ENCODE data around the gene MICOS13.
A peak's percentile ranks its signal among the peaks of the same experiment; 100 is the strongest.
"Not testable (repeated sequence)": the region's sequence is repeated elsewhere in the genome, so short reads cannot be mapped to it uniquely, and the experiment has no call there.

The MICOS13 gene, protein sequence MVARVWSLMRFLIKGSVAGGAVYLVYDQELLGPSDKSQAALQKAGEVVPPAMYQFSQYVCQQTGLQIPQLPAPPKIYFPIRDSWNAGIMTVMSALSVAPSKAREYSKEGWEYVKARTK

DNA sequence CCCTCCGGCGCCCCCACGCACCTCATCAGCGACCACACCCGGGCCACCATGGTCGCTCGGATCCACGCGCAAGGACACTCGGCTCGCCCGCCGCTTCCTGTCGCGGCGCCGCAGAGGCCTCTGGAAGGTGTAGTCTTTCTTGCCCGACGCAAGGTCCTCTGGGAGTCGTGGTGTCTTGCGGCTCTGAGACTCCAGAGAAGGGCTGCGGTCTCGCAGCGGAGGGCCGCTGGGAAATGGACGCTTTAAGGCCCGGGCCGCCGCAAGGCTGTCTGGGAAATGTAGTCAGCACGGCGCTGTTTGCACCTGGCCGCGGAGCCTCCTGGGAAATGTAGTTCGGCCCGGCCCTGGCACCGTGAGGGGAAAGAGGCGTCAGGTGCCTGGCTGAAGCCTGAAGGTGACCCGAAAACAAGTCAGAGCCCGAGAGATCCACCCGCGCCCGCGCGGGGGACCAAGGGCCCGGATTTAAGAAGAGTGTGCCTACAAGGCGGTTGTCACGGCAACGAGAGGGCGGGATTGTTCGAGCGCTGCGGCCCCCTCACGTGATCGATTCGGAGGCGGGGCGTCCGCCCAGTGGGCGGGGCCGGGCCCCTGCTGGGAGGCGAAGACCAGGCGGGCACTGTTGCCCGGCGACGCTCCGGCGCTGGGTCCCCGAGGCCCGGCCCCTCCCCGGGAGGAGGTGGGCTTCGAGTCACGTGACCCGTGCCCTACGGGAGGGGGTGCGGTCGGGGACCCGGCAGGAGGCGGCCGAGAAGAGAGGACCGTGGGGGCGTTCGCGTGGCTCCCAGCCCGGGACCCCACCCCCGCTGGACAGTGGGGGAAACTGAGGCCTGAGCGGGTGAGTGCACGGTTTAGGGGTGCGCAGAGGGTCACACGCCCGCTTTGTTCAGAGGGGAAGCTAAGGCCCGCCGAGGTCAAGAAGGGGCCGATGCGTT lies at the start of gene MICOS13, which contains the start of gene HSD11B1L:
MICOS13 (minus strand) TSS at position 80 of the 932 bp plus-strand sequence; CDS start at position 50, 30 bp downstream.
HSD11B1L (plus strand) TSS at position 591 of the 932 bp plus-strand sequence. CDS start 3,806 bp downstream, outside the sequence.
- peak; percentile 79 for FAIRE-seq

DNA sequence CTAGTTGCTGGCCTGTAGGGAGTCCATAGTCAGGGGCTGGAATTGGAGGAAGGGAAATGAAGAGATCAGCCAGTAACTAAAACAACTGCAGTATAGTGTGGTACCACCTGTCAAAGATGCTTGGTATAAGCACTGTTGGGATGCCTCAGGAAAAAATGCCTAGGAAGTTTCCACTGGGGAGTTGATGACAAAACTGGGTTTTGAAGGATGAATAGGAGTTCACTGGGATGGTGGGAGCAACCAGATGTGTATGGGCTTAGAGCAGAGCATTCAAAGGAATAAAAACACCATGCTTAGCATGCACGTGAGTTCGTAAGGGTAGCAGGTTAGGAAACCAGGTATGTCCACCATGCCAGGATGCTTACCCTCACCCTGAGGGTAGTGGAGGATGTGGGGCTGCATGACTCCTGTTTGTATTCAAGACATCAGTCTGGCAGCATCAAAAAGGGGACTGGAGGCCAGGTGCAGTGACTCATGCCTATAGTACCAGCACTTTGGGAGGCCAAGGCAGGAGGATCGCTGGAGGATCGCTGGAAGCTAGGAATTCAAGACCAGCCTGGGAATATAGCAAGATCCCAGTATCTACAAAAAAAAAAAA lies 47.2 kb upstream of the MICOS13 start:
- FAIRE-seq, result no peak

DNA sequence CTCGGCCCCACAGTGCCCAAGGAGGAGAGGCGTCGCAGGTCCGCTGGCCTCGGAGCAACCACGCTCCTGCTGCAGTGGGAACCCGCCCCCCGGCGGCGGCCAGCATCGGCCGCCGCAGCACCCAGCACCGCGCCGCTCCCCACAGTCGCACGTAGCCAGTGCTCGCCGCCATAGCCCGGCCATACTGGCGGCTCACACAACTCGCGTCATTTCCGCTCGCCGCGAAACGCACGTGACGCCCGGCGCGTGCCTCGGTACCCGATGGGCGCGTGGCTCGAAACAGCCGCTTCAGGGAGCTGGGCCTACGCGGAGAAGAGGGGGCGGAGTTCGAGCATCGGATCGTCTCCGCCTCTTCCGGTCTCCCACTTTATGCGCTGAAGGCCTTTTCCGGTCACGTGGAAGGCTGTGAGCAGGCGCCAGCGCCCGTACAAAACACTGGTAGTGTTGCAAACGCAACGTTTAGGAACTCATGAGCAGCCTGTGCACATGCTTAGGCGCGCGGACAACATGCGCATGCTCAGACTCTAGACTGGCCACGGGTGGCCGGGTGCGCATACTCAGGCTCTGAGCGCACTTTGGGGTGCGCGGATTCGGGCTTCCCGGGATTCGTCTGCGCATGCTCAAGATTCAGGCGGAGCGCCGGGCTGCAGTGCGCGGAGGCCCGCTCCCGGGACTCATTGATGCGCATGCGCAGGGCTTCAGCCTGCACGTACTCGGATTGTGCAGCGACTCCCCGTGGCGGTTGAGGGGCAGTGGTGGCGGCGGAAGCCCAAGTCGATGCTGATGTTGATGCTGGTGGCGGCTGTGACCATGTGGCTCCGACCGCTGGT lies 39.9 kb upstream of the MICOS13 start, which contains the start of the genes CATSPERD and LONP1:
CATSPERD (plus strand) TSS at position 677 of the 830 bp plus-strand sequence; CDS start at position 778, 101 bp downstream.
LONP1 (minus strand) TSS at position 186 of the 830 bp plus-strand sequence; CDS start at position 172, 14 bp downstream.
- peak; percentile 70 for FAIRE-seq

DNA sequence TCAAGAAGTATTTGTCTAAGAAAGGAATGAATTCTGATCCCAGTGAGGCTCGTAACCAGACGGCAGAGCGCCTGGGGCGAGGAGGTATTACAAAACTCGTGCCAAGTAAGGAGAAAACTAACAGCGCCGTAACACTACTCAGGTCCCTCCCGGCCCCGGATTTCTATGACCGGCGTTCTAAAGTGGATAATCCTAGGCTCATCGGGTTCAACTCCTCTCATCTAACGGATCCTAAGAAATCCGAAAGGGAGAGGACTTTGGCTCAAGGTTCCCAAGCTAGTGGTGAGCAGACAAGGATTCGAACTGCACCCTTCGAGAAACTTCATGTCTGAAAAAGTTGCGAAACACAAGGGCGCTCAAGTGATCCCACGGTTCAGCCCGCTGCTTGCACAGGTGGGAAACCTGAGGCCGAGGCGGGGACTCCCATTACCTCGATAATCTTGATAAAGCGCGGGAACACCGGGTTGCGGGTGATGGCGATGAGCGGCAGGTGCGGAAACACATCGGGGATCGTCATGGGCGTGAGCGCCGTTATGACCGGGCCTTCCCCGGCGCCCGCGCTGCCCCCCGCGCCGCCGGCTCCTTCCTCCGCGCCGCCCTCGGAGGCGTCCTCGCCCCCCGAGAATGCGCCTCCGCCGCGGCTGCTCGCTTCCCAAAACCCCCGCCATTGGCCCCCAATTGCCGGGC lies 39.1 kb upstream of the MICOS13 start:
- no peak for FAIRE-seq

DNA sequence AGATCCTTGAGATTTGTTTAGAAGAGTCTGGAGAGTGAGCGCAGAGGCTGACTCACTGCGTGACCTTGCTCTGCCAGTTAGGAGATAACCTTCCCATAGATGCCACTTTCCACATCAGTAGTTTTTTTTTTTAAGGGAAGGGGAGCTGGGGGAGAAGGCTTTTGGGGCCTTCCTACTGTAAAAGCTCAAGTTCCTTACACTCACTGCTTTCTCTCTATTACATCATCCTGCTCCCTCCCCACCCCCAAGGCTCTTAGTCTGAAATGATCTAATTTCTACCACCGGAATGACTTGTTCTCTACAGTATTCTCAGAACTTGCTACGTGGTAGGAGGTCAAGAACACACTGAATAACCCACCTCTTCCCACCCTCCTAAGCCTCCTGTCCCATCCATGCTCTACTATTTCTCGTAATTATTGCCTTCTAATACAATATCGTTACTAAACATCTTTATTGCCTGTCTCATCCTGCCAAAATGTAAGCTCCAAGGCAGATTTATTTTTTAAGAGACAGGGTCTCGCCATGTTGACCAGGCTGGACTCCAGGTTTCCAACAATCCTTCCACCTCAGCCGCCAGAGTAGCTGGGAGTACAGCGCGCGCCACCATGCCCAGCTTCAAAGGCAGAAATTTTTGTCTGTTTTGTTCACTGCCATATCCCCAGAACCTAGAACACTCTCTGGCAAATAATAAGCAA lies 38.4 kb upstream of the MICOS13 start:
- no peak for FAIRE-seq

DNA sequence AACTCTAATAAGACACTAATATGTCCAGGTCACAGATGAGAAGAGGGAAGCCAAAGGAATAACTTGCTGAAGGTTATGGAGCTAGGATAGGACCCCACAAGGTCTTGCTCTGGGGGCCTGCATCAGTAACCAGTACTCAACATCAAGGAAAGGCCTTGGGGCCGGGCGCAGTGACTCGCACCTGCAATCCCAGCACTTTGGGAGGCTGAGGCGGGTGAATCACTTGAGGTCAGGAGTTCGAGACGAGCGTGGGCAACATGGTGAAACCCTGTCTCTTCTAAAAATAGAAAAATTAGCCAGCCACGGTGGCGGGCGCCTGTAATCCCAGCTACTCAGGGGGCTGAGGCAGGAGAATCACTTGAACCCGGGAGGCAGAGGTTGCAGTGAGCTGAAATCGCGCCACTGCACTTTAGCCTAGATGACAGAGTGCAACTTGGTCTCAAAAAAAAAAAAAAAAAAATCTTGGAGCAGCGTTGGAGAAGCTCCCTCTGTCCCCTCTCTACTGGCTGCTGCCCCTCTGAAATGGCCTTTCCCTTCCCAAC lies 37.8 kb upstream of the MICOS13 start:
- FAIRE-seq, result no peak

DNA sequence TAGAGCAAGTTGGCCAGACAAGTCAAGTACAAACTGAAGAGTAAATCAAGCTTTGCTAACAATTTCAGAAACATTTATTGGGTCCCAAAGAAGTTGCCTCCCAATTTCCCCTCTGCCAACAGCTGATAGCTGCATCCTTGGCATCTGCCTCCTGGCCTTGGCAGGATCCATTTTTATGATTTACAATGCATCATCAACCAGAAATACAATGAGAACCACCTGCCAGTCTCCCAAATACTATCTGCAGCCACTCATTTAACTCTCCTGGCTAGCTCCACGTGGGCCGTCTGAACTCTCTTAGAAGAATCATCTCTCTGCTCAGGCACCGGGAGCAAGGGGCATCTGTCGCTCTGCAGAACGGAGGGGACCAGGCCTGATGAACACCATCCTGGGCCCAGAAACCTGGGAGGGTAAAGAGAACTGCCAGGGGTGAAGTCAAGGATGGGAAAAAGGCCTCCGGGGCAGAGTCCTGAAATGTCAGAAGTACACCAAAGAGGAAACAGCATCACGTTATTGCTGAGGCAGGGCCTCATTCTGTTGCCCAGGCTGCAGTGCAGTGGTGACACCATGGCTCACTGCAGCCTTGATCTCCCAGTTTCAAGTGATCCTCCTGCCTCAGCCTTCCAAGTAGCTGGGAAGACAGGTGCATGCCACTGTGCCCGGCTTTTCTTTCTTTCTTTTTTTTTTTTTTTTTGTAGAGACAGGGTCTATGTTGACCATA lies 37.1 kb upstream of the MICOS13 start:
- no peak for FAIRE-seq

DNA sequence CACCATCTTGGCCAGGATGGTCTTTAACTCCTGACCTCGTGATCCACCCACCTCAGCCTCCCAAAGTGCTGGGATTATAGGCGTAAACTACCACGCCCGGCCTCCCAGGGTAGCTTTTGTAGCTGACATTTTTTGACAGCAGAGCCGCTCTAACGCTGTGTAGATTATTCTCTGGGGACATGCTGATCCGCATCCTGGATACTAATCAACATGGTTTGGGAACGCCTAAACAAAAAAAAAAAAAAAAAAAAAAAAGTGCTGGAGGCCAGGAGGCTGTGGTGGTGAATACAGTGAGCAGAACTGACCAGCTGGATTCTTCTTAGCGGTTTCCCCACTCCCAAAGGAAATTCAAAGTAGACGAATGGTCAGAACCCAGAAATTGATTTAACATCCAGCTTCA lies 34.5 kb upstream of the MICOS13 start:
- FAIRE-seq, result no peak

DNA sequence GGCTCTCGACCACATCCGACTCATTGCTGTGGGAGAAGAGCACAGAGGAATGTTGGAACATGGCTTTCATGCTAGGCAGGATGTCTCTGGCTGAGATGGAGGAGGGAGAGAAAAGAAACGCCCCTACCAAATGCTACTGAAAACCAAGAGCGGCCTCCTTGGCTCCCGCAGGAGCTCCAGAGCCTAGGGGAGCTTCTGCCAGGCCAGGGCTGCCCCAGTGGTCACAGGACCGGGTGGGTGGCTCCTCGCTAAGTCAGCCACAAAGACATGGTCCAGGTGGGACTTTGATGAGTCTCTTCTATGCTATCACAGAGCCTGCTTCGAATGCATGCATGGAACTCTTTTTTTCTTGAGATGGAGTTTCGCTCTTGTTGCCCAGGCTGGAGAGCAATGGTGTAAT lies 32.9 kb upstream of the MICOS13 start:
- no peak for FAIRE-seq

DNA sequence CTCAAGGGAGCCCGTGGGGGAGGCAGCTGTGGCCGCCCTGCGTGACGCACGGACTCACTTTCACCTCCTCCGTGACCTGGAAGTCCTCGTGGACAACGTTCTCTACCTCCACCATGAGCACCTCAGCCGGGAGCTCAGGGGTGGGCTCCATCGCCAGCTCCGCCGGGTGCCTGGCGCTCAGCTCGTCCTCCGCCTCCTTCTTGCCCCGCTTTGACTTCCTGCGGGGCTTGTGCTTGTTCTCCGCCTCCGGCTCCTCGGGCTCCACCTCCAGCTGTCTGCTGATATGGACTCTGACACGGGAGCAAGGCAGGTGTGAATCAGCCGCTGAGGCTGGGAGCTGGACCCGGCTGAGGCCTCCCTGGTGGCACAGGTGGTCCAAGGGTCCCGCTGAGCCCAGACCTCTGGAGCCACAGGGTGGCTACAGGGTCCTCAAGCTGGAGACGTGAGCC lies 31.4 kb upstream of the MICOS13 start:
- FAIRE-seq, result no peak

DNA sequence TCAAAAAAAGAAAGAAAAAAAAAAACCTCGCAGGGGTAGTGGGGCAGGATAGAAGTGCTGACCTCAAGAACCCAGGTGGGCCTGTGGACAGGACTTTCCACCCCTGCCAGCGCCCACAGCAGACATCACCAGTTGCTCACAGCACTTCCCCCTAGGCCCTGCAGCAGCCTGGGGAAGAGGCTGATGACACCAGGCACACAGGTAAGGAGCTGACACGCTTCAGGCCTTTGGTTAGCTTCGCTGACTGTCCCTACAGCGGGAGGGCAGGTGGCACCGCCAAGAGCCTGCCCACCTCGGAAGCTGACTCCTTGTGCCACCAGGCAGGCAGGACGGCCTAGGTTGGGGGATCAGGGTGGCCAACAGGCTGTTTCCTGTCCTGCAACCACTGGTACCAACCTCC lies 30.7 kb upstream of the MICOS13 start:
- FAIRE-seq, result no peak

DNA sequence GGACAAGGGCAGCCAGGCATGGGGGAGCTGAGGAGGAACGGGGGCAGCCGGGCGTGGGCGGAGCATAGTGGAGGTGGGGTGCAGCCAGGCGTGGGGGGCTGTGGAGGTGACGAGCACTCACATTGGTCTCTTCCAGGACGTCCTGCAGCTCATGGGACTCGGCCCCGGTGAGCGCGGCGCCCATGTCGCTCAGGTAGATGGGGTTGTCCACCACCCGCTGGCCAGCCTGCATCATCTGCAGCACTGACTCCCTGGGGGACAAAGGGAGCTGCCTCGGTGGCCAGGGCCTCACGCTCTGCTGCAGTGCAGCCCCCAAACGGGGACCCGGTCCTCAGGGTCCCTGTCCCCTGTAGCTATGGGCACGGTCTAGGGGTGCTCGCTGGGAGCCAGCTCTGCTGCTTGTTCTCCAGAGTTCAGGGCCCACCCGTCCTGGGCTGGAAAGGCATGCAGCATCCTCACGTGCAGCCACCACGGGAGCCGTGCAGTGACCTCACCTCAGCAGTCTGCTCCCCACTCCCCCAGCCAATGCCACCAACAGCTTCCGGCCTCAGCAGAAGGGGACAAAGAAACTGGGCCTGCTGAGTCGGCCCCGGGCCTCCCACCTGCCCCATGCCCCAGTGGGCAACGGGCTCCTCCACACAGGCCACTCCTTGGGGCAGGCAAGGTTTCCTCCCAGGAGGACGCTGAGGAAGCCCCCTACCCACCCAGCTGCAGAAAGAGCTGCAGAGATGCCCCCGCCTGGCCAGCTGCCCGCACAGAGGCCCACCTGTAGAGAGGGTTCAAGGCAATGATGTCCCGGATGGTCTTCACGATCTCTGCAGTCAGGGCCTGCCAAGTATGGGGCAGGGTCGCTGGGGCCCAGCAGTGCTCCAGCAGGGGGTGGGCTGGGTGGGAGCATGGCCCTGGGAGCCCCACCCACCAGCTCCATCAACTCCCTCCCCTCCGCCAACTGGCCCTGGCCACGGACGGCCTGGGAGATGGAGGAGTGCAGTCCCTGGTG lies 27.6 kb upstream of the MICOS13 start:
- no peak for FAIRE-seq

DNA sequence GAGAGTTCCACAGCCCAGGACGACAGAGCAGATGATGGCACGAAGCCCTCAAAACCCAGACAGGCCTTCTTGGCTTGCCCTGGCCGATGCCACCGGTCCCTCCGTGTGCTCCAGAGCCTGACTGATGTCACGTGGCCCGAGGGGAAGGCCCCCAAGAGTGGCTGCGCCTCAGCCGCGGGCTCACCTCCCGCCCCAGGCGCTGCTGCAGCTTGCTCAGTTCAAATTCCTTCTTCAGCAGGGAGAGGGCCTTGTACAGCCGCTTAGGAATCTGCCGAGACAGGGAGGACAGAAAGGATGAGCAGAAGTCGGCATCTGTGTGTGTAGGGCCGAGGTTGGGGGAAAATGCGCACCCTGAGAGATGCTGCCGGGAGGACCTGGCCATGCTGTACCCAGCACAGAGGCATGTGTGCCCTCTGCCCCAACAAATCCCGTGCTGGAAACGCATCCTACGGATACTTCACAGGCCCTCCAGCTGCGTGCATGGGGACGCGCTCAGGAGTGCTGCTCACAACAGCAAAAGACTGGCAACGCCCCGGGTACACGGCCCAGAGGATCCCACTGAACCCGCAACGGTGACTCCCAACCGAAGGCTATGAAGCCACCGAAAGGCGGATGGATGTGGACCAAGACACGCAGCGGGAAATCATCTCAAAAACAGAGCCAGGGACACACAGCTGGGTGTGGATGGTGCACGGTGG lies 26.7 kb upstream of the MICOS13 start:
- FAIRE-seq, result no peak

DNA sequence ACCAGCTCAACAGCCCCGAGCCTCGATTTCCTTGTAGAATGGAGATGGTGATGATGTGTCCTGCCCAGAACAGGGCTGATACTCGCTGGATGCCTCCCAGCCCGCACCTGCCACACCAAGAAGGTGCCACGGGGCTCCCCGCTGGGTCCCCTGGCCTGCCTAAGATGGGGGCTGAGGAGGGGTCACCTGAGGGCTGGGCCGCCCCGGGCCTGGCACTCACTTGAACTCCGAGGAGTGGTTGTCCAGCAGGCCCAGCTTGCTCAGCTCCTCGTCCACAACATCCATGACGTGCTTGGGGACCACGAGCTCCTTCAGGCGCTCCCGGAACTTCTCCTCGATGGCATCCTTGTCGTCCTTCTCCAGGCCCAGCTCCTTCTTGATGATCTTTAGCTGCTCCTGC lies 25.2 kb upstream of the MICOS13 start:
- no peak for FAIRE-seq

DNA sequence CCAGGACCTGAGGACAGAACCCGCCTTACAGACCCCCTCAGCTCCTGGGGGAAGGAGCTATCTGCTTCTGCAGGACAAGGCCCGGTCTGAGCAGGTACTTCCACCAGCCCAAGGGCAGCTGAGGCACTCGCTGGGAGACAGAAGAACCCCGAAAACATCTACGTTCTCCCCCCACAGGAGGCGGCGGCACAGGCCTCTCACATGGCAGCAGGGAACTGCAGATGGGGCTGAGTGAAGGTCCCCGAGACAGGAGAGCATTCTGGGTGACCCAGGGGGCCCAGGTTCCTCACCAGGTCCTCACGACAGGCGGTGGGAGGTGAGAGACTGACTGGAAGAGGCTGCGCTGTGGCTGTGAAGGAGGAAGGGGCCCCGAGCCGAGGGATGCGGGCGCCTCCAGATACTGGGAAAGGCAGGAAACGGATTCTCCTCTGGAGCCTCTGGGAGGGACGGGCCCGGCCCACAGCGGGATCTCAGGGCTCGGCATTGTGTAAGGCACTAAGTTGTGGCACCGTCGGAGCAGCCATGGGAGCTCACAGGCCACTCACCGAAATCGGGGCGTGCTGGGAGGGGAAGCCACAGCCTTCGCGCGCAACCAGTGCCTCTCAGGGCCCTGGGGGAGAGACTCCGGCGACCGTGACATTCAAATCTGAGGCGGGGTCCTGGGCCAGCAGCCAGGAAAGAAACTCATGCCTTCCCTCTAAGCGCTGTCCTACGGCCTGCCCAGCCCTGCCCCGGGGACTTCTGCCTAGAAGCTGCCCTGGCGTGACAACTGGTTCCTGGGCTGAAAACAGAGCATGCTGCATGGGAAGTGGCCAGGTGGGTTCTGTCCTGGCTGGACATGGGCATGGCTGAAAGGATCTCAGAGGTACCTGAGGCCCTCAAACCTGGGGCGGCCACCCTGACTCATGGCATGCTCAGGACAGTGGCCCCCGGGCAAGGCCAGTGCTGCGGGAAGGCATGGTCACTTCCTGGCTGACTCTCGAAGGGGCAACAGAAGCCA lies 23.8 kb upstream of the MICOS13 start:
- FAIRE-seq, result no peak

DNA sequence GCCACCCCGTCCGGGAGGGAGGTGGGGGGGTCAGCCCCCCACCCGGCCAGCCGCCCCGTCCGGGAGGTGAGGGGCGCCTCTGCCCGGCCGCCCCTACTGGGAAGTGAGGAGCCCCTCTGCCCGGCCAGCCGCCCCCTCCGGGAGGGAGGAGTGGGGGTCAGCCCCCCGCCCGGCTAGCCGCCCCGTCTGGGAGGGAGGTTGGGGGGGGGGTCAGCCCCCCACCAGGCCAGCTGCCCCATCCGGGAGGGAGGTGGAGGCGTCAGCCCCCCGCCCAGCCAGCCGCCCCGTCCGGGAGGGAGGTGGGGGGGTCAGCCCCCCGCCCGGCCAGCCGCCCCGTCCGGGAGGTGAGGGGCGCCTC lies 21.7 kb upstream of the MICOS13 start:
- not testable (repeated sequence) for FAIRE-seq

DNA sequence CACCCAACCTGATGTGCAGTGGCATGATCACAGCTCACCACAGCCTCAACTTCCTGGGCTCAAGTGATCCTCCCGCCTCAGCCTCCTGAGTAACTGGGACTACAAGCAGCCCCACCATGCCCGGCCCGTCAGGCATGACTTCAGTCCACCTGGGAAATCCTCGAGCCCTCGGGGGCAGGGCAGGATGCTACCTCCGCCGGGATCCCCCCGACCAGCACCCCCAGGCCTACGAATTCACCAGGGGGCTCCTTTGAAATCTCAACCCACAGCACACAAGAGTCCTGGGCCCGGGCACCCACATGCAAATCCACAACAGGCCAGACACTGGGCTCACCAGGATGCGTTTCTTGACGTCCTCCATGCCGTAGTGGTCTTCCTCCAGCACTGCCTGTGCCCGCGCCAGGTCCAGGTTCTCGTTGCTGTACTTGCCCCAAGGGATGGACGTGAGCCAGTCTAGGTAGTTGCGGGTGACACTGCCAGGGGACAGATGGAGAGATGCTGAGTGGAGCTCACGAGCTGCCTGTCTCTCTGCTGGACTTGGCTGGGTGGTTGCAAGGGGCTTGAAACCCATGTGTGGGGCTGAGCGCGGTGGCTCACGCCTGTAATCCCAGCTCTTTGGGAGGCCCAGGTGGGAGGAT lies 20.3 kb upstream of the MICOS13 start:
- no peak for FAIRE-seq

Data from islet of Langerhans (tissue), 1 donor.